Astrocyte (in vitro differentiated cells and primary cell): ENCODE results near the gene PREPL. TPM values are rescaled to one million over a fixed set of nuclear protein-coding genes. Genes with fewer than 3 reads are reported as not detected.

Source experiments
- DNase-seq: peaks from one replicate; pipeline ENCODE4 v3.0.0-alpha.2; 2010; ENCODE audit warnings: low read depth
- FAIRE-seq: peaks from 2 replicates; lab custom pipeline; 2011; peaks lifted over from hg19 to GRCh38; lab: Jason Lieb, UNC
- H2AFZ ChIP-seq: 2 replicates; pipeline ENCODE4 v1.6.0; 2012; ENCODE audit warnings: low read depth, low read length, inconsistent platforms
- H3K27ac ChIP-seq: 2 replicates; pipeline ENCODE4 v1.5.1; 2011; ENCODE audit warnings: low read depth, low read length, inconsistent platforms
- H3K27me3 ChIP-seq: 2 replicates; pipeline ENCODE4 v1.6.0; 2011; ENCODE audit warnings: low read length, inconsistent platforms; ENCODE audit not compliant: insufficient read depth
- H3K36me3 ChIP-seq: 2 replicates; pipeline ENCODE4 v1.5.1; 2011; ENCODE audit warnings: low read length, inconsistent platforms; ENCODE audit not compliant: insufficient read depth
- H3K4me1 ChIP-seq: 2 replicates; pipeline ENCODE4 v1.5.1; 2011; ENCODE audit warnings: low read length, inconsistent platforms; ENCODE audit not compliant: insufficient read depth
- H3K4me2 ChIP-seq: 2 replicates; pipeline ENCODE4 v1.6.0; 2012; ENCODE audit warnings: low read length, inconsistent platforms
- H3K4me3 ChIP-seq: 2 replicates; pipeline ENCODE4 v1.5.1; 2011; ENCODE audit warnings: low read depth, mild to moderate bottlenecking, low read length, inconsistent platforms; ENCODE audit not compliant: insufficient read depth
- H3K79me2 ChIP-seq: 2 replicates; pipeline ENCODE4 v1.6.0; 2012; ENCODE audit warnings: mild to moderate bottlenecking, low read length, inconsistent platforms; ENCODE audit not compliant: insufficient read depth
- H3K9ac ChIP-seq: 2 replicates; pipeline ENCODE4 v1.6.0; 2012; ENCODE audit warnings: mild to moderate bottlenecking, low read length, inconsistent platforms
- H3K9me3 ChIP-seq: 2 replicates; pipeline ENCODE4 v1.5.1; 2012; ENCODE audit warnings: low read depth, mild to moderate bottlenecking, low read length, inconsistent platforms; ENCODE audit not compliant: insufficient read depth
- H4K20me1 ChIP-seq: 2 replicates; pipeline ENCODE4 v1.6.0; 2012; ENCODE audit warnings: low read length, inconsistent platforms; ENCODE audit not compliant: insufficient read depth
- H3K27ac Mint-ChIP-seq: one replicate; pipeline ENCODE4 v1.8.0; 2021; ENCODE audit warnings: mild to moderate bottlenecking, mixed read lengths; ENCODE audit not compliant: unreplicated experiment
- H3K27me3 Mint-ChIP-seq: one replicate; pipeline ENCODE4 v1.8.0; 2021; ENCODE audit warnings: low read depth, mixed read lengths; ENCODE audit not compliant: unreplicated experiment
- H3K36me3 Mint-ChIP-seq: one replicate; pipeline ENCODE4 v1.8.0; 2021; ENCODE audit warnings: low read depth, mixed read lengths; ENCODE audit not compliant: unreplicated experiment
- H3K4me1 Mint-ChIP-seq: one replicate; pipeline ENCODE4 v1.8.0; 2021; ENCODE audit warnings: low read depth, mixed read lengths; ENCODE audit not compliant: unreplicated experiment
- H3K4me3 Mint-ChIP-seq: one replicate; pipeline ENCODE4 v1.8.0; 2021; ENCODE audit warnings: mild to moderate bottlenecking, moderate library complexity, mixed read lengths; ENCODE audit not compliant: unreplicated experiment
- H3K9me3 Mint-ChIP-seq: one replicate; pipeline ENCODE4 v1.8.0; 2021; ENCODE audit warnings: mild to moderate bottlenecking, mixed read lengths; ENCODE audit not compliant: unreplicated experiment
- EZH2 ChIP-seq: IDR thresholded peaks from 2 replicates; pipeline ENCODE4 v1.6.1; 2012; ENCODE audit warnings: mild to moderate bottlenecking, low read length, inconsistent platforms; ENCODE audit not compliant: insufficient read depth
- total RNA-seq: library from RNA; stranded (reverse); gene quantifications from 2 replicates; pipeline ENCODE4 v1.2.1, GENCODE V29; 2021
- TF ChIP-seq, protein P1 (sequence below): IDR thresholded peaks from 2 replicates; pipeline ENCODE4 v1.5.1; 2011; ENCODE audit warnings: low read depth, mild to moderate bottlenecking, inconsistent platforms, low read length, moderate library complexity; ENCODE audit not compliant: insufficient read depth

The PREPL gene
- total RNA-seq, 1 donor from 2014 or later, result 50.6 TPM

DNA sequence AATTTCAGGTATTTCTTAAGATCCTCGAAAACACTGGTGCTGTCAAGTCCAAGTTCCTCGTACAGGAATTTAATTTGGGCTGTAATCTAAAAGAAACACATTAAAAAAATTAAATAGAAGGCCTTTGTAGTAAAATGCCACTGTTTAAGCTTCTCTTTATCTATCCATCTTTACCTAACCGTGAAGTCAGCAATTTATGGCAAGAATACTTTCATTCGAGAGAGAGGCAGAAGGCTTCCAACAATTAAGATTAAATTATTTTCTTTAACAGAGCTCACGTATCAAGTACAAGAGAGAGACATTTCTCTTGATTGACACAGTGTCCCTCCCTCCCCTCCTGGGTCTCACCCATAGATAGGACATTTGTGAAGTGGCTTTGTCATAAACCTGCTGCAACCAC is 39.9 kb downstream of the PREPL start:
- Histone ChIP-seq H4K20me1 (peaks cover 9% of the 10 kb centered on the region), H2AFZ (no peak overlapping the region), H3K9ac (no peak overlapping the region), H3K27me3 (no peaks in the 10 kb centered on the region), H3K4me1 (peaks cover 10% of the 10 kb centered on the region), H3K4me2 (no peak overlapping the region), H3K36me3 (peaks cover 34% of the 10 kb centered on the region), H3K79me2 (no peaks in the 10 kb centered on the region), H3K4me3 (no peak overlapping the region), H3K27ac (no peak overlapping the region), H3K9me3 (no peaks in the 10 kb centered on the region)
- DNase-seq (no peak), FAIRE-seq (no peak)
- no peaks in the 10 kb centered on the region for H3K9me3 Mint-ChIP-seq
- H3K36me3 Mint-ChIP-seq, result peaks cover 15% of the 10 kb centered on the region
- no peak overlapping the region for H3K27ac Mint-ChIP-seq
- H3K4me1 Mint-ChIP-seq, result peaks cover 7% of the 10 kb centered on the region
- H3K4me3 Mint-ChIP-seq, result no peak overlapping the region
- H3K27me3 Mint-ChIP-seq, result no peaks in the 10 kb centered on the region
- no peak for TF ChIP-seq EZH2
- TF ChIP-seq, protein P1, sequence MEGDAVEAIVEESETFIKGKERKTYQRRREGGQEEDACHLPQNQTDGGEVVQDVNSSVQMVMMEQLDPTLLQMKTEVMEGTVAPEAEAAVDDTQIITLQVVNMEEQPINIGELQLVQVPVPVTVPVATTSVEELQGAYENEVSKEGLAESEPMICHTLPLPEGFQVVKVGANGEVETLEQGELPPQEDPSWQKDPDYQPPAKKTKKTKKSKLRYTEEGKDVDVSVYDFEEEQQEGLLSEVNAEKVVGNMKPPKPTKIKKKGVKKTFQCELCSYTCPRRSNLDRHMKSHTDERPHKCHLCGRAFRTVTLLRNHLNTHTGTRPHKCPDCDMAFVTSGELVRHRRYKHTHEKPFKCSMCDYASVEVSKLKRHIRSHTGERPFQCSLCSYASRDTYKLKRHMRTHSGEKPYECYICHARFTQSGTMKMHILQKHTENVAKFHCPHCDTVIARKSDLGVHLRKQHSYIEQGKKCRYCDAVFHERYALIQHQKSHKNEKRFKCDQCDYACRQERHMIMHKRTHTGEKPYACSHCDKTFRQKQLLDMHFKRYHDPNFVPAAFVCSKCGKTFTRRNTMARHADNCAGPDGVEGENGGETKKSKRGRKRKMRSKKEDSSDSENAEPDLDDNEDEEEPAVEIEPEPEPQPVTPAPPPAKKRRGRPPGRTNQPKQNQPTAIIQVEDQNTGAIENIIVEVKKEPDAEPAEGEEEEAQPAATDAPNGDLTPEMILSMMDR, result no peak

DNA sequence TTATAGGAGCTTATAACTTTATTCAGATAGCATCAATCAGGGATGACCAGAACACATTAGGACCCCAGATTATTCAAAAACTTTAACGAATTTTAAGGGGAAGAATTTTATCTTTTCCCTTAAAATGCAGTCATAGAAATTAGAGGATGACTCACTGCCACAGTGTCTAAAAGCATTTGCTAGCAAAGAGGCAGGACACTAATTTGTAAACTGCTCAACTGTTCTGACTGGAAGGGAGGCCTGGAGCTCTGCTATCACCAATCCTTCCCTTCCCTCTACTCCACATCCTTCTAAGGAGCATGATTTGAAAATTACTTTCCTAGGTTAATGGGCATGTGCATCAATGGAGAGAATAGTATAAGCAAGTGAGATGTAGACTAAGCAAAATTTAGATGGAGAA is 40.5 kb downstream of the PREPL start:
- no peak for DNase-seq
- Histone ChIP-seq H3K9ac (no peak overlapping the region), H3K4me1 (peaks cover 10% of the 10 kb centered on the region), H3K27ac (no peak overlapping the region), H3K36me3 (peaks cover 37% of the 10 kb centered on the region), H3K27me3 (no peaks in the 10 kb centered on the region), H3K4me3 (no peak overlapping the region), H3K4me2 (no peak overlapping the region), H3K9me3 (no peaks in the 10 kb centered on the region), H3K79me2 (no peaks in the 10 kb centered on the region), H2AFZ (no peak overlapping the region), H4K20me1 (peaks cover 9% of the 10 kb centered on the region)
- no peak for FAIRE-seq
- peaks cover 17% of the 10 kb centered on the region for H3K36me3 Mint-ChIP-seq
- peaks cover 7% of the 10 kb centered on the region for H3K4me1 Mint-ChIP-seq
- TF ChIP-seq, protein P1, result no peak
- no peak for TF ChIP-seq EZH2
- H3K27ac Mint-ChIP-seq, result no peak overlapping the region
- H3K9me3 Mint-ChIP-seq, result no peaks in the 10 kb centered on the region
- H3K27me3 Mint-ChIP-seq, result no peaks in the 10 kb centered on the region
- H3K4me3 Mint-ChIP-seq, result no peak overlapping the region

DNA sequence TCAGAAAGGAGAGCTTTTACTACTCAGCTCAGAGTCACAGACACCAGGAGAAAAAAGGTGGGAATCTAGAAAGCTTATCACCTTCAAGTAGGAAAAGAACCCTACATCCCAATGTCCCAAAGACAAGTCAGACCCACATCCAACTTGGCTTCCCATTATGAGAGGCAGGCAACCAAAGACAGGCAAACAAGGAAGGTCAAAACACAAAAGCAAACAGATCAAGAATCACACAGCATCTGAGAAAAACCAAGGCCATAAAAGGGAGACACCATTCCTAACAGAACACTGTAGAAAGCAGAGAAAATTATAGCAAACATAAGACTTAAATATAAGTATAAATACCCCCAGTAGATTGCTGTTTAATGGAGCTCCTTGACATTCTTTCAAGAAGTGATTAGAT is 45.3 kb downstream of the PREPL start:
- H3K79me2 ChIP-seq, result no peaks in the 10 kb centered on the region
- H3K9me3 ChIP-seq, result no peaks in the 10 kb centered on the region
- no peaks in the 10 kb centered on the region for H3K27me3 ChIP-seq
- peaks cover 31% of the 10 kb centered on the region for H3K36me3 ChIP-seq
- H3K4me3 ChIP-seq, result no peak overlapping the region
- Mint-ChIP-seq H3K9me3 (peaks cover 8% of the 10 kb centered on the region), H3K4me3 (no peak overlapping the region), H3K27ac (no peak overlapping the region), H3K36me3 (peaks cover 36% of the 10 kb centered on the region), H3K4me1 (peaks cover 1% of the 10 kb centered on the region), H3K27me3 (no peaks in the 10 kb centered on the region)
- no peak for FAIRE-seq
- H3K4me1 ChIP-seq, result no peaks in the 10 kb centered on the region
- no peak for DNase-seq
- H3K4me2 ChIP-seq, result no peak overlapping the region
- no peak overlapping the region for H3K27ac ChIP-seq
- no peak overlapping the region for H2AFZ ChIP-seq
- no peak overlapping the region for H3K9ac ChIP-seq
- no peak for TF ChIP-seq EZH2
- TF ChIP-seq, protein P1, result no peak
- H4K20me1 ChIP-seq, result no peaks in the 10 kb centered on the region
